Esophagus (tissue), 2 donors: ENCODE results near the gene SNX15. TPM values are rescaled to one million over a fixed set of nuclear protein-coding genes. Genes with fewer than 3 reads are reported as not detected.

Experiments used
- H3K27ac ChIP-seq, 2 donors: one replicate each; pipeline ENCODE4 v1.5.1; 2013; ENCODE audit warnings: low read depth in 2 of 2, mild to moderate bottlenecking in 2 of 2, inconsistent platforms in 1 of 2, low read length in 1 of 2, moderate library complexity in 1 of 2
- H3K27me3 ChIP-seq, 2 donors: one replicate each; pipeline ENCODE4 v1.6.1; 2013; ENCODE audit warnings: low read length in 2 of 2, control low read depth in 1 of 2, mild to moderate bottlenecking in 1 of 2; ENCODE audit not compliant: insufficient read depth in 2 of 2, control insufficient read depth in 1 of 2
- H3K36me3 ChIP-seq, 2 donors: one replicate each; pipeline ENCODE4 v1.6.1; 2013; ENCODE audit warnings: low read length in 1 of 2; ENCODE audit not compliant: control insufficient read depth in 2 of 2, insufficient read depth in 2 of 2
- H3K4me1 ChIP-seq, 2 donors: one replicate each; pipeline ENCODE4 v1.6.1; 2013; ENCODE audit warnings: low read length in 1 of 2; ENCODE audit not compliant: control insufficient read depth in 2 of 2, insufficient read depth in 2 of 2
- H3K4me3 ChIP-seq, 2 donors: one replicate each; pipeline ENCODE4 v1.5.1; 2013; ENCODE audit warnings: low read length in 2 of 2, mild to moderate bottlenecking in 2 of 2, low read depth in 1 of 2, moderate library complexity in 1 of 2
- H3K9me3 ChIP-seq, 2 donors: one replicate each; pipeline ENCODE4 v1.6.1; 2013; ENCODE audit warnings: mild to moderate bottlenecking in 2 of 2, low read depth in 1 of 2, low read length in 1 of 2, moderate library complexity in 1 of 2; ENCODE audit not compliant: control insufficient read depth in 2 of 2, insufficient read depth in 1 of 2
- WGBS, 2 donors: extraction: QIAGEN DNeasy Blood & Tissue Kit; methylation state at CpG; one replicate each; pipeline ENCODE4 v1.1.7; 2013; 5-methylcytosine and 5-hydroxymethylcytosine counted together
- polyA plus RNA-seq, 2 donors: library from polyadenylated mRNA; stranded (reverse); fragments of 200-250 nt; gene quantifications; one replicate each; pipeline ENCODE4 v1.2.3, GENCODE V29; 2013
- donor health status: healthy with polysubstance abuse.
- donor health status: Bipolar disorder and iron deficiency.

SNX15 gene
- polyA plus RNA-seq, 2 donors, result 14.7 to 15.6 TPM

- no peak overlapping the region for H3K27ac ChIP-seq
- H3K4me1 ChIP-seq, result peaks cover 0 to 4% of the 10 kb centered on the region in 2 donors
- H3K27me3 ChIP-seq, result no peaks in the 10 kb centered on the region
- H3K36me3 ChIP-seq, result no peaks in the 10 kb centered on the region
- no peaks in the 10 kb centered on the region for H3K9me3 ChIP-seq
- 56 to 67% methylated on average over 3 of the region's 3 CpGs for WGBS, 2 donors
- no peak overlapping the region for H3K4me3 ChIP-seq
Measured at GRCh38 chr11:65059523-65059922, 32.3 kb downstream of the SNX15 start.

- H3K9me3 ChIP-seq, result no peaks in the 10 kb centered on the region
- no peak overlapping the region for H3K27ac ChIP-seq
- no peaks in the 10 kb centered on the region for H3K27me3 ChIP-seq
- WGBS, 2 donors, result 47 to 53% methylated on average over 10 of the region's 10 CpGs
- peaks cover 0 to 4% of the 10 kb centered on the region in 2 donors for H3K4me1 ChIP-seq
- no peaks in the 10 kb centered on the region for H3K36me3 ChIP-seq
- no peak overlapping the region for H3K4me3 ChIP-seq
Measured at GRCh38 chr11:65059959-65060824, 33.0 kb downstream of the SNX15 start.

- H3K4me3 ChIP-seq, result no peak overlapping the region
- WGBS, 2 donors, result 69 to 76% methylated on average over 9 of the region's 9 CpGs
- H3K4me1 ChIP-seq, result peaks cover 0 to 4% of the 10 kb centered on the region in 2 donors
- no peaks in the 10 kb centered on the region for H3K27me3 ChIP-seq
- H3K9me3 ChIP-seq, result no peaks in the 10 kb centered on the region
- no peaks in the 10 kb centered on the region for H3K36me3 ChIP-seq
- H3K27ac ChIP-seq, result no peak overlapping the region
Measured at GRCh38 chr11:65060913-65061408, 33.7 kb downstream of the SNX15 start.

- Histone ChIP-seq H3K9me3 (no peaks in the 10 kb centered on the region), H3K4me1 (peaks cover 0 to 4% of the 10 kb centered on the region in 2 donors), H3K27me3 (no peaks in the 10 kb centered on the region), H3K36me3 (no peaks in the 10 kb centered on the region), H3K4me3 (no peak overlapping the region), H3K27ac (no peak overlapping the region)
- 67 to 76% methylated on average over 3 of the region's 3 CpGs for WGBS, 2 donors
Measured at GRCh38 chr11:65063532-65063931, 36.3 kb downstream of the SNX15 start.

- no peaks in the 10 kb centered on the region for H3K36me3 ChIP-seq
- no peaks in the 10 kb centered on the region for H3K9me3 ChIP-seq
- no peaks in the 10 kb centered on the region for H3K27me3 ChIP-seq
- 81 to 85% methylated on average over 4 of the region's 4 CpGs for WGBS, 2 donors
- peaks cover 0 to 4% of the 10 kb centered on the region in 2 donors for H3K4me1 ChIP-seq
- no peak overlapping the region for H3K4me3 ChIP-seq
- no peak overlapping the region for H3K27ac ChIP-seq
Measured at GRCh38 chr11:65064847-65065240, 37.6 kb downstream of the SNX15 start.

- H3K27me3 ChIP-seq, result no peaks in the 10 kb centered on the region
- 83 to 84% methylated on average over 7 of the region's 7 CpGs for WGBS, 2 donors
- no peaks in the 10 kb centered on the region for H3K36me3 ChIP-seq
- H3K4me3 ChIP-seq, result no peak overlapping the region
- H3K27ac ChIP-seq, result no peak overlapping the region
- peaks cover 0 to 2% of the 10 kb centered on the region in 2 donors for H3K4me1 ChIP-seq
- H3K9me3 ChIP-seq, result no peaks in the 10 kb centered on the region
Measured at GRCh38 chr11:65065851-65066250, 38.6 kb downstream of the SNX15 start.

- Histone ChIP-seq H3K27ac (no peak overlapping the region), H3K4me3 (no peak overlapping the region), H3K27me3 (no peaks in the 10 kb centered on the region), H3K4me1 (peaks cover 0 to 2% of the 10 kb centered on the region in 2 donors), H3K9me3 (no peaks in the 10 kb centered on the region), H3K36me3 (no peaks in the 10 kb centered on the region)
- WGBS, 2 donors, result 76 to 80% methylated on average over 10 to 11 of the region's 11 CpGs
Measured at GRCh38 chr11:65066315-65066714, 39.1 kb downstream of the SNX15 start.

GRCh38 chr11:65066805-65067291 is 39.6 kb downstream of the SNX15 start:
- WGBS, 2 donors, result 80% methylated on average over 4 of the region's 4 CpGs
- Histone ChIP-seq H3K27me3 (no peaks in the 10 kb centered on the region), H3K9me3 (no peaks in the 10 kb centered on the region), H3K36me3 (no peaks in the 10 kb centered on the region), H3K27ac (no peak overlapping the region), H3K4me1 (peaks cover 0 to 2% of the 10 kb centered on the region in 2 donors), H3K4me3 (no peak overlapping the region)

- Histone ChIP-seq H3K27ac (no peak overlapping the region), H3K4me1 (peaks cover 0 to 2% of the 10 kb centered on the region in 2 donors)
- 78 to 81% methylated on average over 10 of the region's 10 CpGs for WGBS, 2 donors
Measured at GRCh38 chr11:65067446-65067845, 40.2 kb downstream of the SNX15 start.

More at GRCh38 chr11:65067446-65067845, 40.2 kb downstream of the SNX15 start:
- Histone ChIP-seq H3K9me3 (no peaks in the 10 kb centered on the region), H3K4me3 (no peak overlapping the region), H3K27me3 (no peaks in the 10 kb centered on the region), H3K36me3 (no peaks in the 10 kb centered on the region)
